ENCODE data around the gene ARHGAP9.

DNA sequence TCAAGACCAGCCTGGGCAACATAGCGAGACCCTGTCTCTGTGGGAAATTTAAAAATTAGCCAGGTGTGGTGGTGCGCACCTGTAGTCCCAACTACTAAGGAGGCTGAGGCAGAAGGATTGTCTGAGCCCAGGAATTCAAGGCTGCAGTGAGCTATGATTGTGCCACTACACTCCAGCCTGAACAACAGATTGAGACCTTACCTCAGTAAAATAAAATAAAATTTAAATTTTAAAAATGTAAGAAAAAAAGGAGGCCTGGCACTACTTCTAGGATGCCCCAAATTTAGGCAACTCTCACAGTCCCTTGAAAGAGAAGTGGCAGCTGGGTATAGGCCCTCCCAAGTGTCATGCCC is 25.5 kb downstream of the ARHGAP9 start:
- TF ChIP-seq, protein P1, sequence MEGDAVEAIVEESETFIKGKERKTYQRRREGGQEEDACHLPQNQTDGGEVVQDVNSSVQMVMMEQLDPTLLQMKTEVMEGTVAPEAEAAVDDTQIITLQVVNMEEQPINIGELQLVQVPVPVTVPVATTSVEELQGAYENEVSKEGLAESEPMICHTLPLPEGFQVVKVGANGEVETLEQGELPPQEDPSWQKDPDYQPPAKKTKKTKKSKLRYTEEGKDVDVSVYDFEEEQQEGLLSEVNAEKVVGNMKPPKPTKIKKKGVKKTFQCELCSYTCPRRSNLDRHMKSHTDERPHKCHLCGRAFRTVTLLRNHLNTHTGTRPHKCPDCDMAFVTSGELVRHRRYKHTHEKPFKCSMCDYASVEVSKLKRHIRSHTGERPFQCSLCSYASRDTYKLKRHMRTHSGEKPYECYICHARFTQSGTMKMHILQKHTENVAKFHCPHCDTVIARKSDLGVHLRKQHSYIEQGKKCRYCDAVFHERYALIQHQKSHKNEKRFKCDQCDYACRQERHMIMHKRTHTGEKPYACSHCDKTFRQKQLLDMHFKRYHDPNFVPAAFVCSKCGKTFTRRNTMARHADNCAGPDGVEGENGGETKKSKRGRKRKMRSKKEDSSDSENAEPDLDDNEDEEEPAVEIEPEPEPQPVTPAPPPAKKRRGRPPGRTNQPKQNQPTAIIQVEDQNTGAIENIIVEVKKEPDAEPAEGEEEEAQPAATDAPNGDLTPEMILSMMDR (conservative IDR thresholded peaks at IDR 0.05), result no peak
- no peak for TF ChIP-seq ZFX (IDR thresholded peaks at IDR 0.05)
